Lung (tissue), 12 donors: ENCODE results near the gene THAP7. TPM values are rescaled to one million over a fixed set of nuclear protein-coding genes. Genes with fewer than 3 reads are reported as not detected.

Source experiments
- ATAC-seq: fragments of 200-7000 bp; cut with Tn5 transposase; one replicate; pipeline ENCODE4 v1.9.1; 2020; ENCODE audit warnings: moderate number of reproducible peaks; ENCODE audit not compliant: insufficient read depth, low FRiP score
- DNase-seq, 3 donors: peaks; one replicate each; pipeline ENCODE4 v3.0.0-alpha.2; 2013 to 2017
- H3K27ac ChIP-seq, 2 donors: one replicate each; pipeline ENCODE4 v1.5.1; 2013; ENCODE audit warnings: mild to moderate bottlenecking in 2 of 2, moderate library complexity in 2 of 2, control low read depth in 1 of 2, inconsistent platforms in 1 of 2, low read depth in 1 of 2, low read length in 1 of 2
- H3K27me3 ChIP-seq, 3 donors: one replicate each; pipeline ENCODE4 v1.5.1; 2013; ENCODE audit warnings: low read length in 2 of 3; ENCODE audit not compliant: control insufficient read depth in 3 of 3, insufficient read depth in 3 of 3
- H3K36me3 ChIP-seq, 4 donors: one replicate each; pipeline ENCODE4 v1.5.1; 2013; ENCODE audit warnings: low read length in 4 of 4, mild to moderate bottlenecking in 1 of 4, moderate library complexity in 1 of 4; ENCODE audit not compliant: control insufficient read depth in 4 of 4, insufficient read depth in 4 of 4
- H3K4me1 ChIP-seq, 5 donors: one replicate each; pipeline ENCODE4 v1.5.1; 2013; ENCODE audit warnings: low read length in 5 of 5, mild to moderate bottlenecking in 2 of 5, moderate library complexity in 1 of 5; ENCODE audit not compliant: control insufficient read depth in 5 of 5, insufficient read depth in 5 of 5
- H3K4me3 ChIP-seq: one replicate; pipeline ENCODE4 v1.5.1; 2013; ENCODE audit warnings: mild to moderate bottlenecking, control low read depth, moderate library complexity
- H3K9ac ChIP-seq, 2 donors: one replicate each; pipeline ENCODE4 v1.5.1; 2013; ENCODE audit warnings: low read length in 2 of 2, control low read depth in 1 of 2; ENCODE audit not compliant: insufficient read depth in 1 of 2
- H3K9me3 ChIP-seq, 4 donors: one replicate each; pipeline ENCODE4 v1.5.1; 2013; ENCODE audit warnings: low read length in 3 of 4, mild to moderate bottlenecking in 1 of 4, moderate library complexity in 1 of 4; ENCODE audit not compliant: control insufficient read depth in 4 of 4, insufficient read depth in 3 of 4
- CTCF ChIP-seq: IDR thresholded peaks from 2 replicates; pipeline ENCODE4 v1.5.1; 2012; ENCODE audit warnings: mild to moderate bottlenecking; ENCODE audit errors: control extremely low read depth, extremely low read depth
- WGBS, 2 donors: extraction: QIAGEN DNeasy Blood & Tissue Kit; methylation state at CpG; one replicate each; pipeline ENCODE4 v1.1.7; 2013; 5-methylcytosine and 5-hydroxymethylcytosine counted together
- polyA plus RNA-seq, 2 donors: library from polyadenylated mRNA; stranded (reverse); fragments of 200-250 nt; gene quantifications; one replicate each; pipeline ENCODE4 v1.2.1, GENCODE V29; 2013
- total RNA-seq, 2 donors: library from RNA; depleted of rRNA in 1 of 2; stranded (reverse); fragments of >200 nt in 1 of 2; gene quantifications; one replicate each; pipeline ENCODE4 v1.2.1, GENCODE V29; 2014 to 2021
- donor health status: control.
- donor health status: control.
- donor health status: Bipolar disorder and iron deficiency.
- donor health status: healthy.
- donor health status: DM: yes; HTN: yes; CAD: no.

The THAP7 gene
- total and polyA plus RNA-seq, 4 donors = 20.4 to 61.3 (median 27.6) TPM

DNA sequence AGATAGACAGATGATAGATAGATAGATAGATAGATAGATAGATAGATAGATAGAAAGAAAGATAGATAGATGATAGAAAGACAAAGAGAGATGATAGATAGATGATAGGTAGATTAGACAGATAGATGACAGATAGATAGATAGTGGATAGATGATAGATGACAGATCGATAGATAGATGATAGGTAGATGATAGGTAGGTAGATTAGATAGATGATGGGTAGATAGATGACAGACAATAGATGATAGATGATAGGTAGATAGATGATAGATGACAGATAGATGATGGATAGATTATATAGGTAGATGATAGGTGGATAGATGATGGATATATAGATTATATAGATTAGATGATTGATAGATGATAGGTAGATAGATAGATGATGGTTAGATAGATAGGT, 15.6 kb downstream of the THAP7 start:
- Histone ChIP-seq H3K36me3 (peaks cover 0 to 29% (median 5%) of the 10 kb centered on the region in 4 donors), H3K4me3 (no peak overlapping the region), H3K27ac (no peak overlapping the region), H3K9ac (no peak overlapping the region), H3K4me1 (peaks cover 0 to 14% (median 5%) of the 10 kb centered on the region in 5 donors), H3K27me3 (no peaks in the 10 kb centered on the region), H3K9me3 (no peaks in the 10 kb centered on the region)
- ATAC-seq = no peak
- no peak for TF ChIP-seq CTCF
- WGBS, 2 donors = 91 to 96% methylated on average over 1 of the region's 1 CpG
- no peak for DNase-seq

GRCh38 chr22:20985720-20986119, 16.2 kb downstream of the THAP7 start:
- peaks cover 0 to 26% (median 5%) of the 10 kb centered on the region in 4 donors for H3K36me3 ChIP-seq
- peaks cover 0 to 17% (median 10%) of the 10 kb centered on the region in 5 donors for H3K4me1 ChIP-seq
- WGBS, 2 donors = 96 to 97% methylated on average over 7 of the region's 7 CpGs
- ATAC-seq = no peak
- H3K27ac ChIP-seq = no peak overlapping the region
- TF ChIP-seq CTCF = no peak
- no peak overlapping the region for H3K4me3 ChIP-seq
- H3K9me3 ChIP-seq = no peaks in the 10 kb centered on the region
- no peaks in the 10 kb centered on the region for H3K27me3 ChIP-seq
- H3K9ac ChIP-seq = no peak overlapping the region
- no peak for DNase-seq

- Histone ChIP-seq H3K9me3 (peaks cover 0 to 2% (median 0%) of the 10 kb centered on the region in 4 donors), H3K27me3 (peaks cover 0 to 3% (median 0%) of the 10 kb centered on the region in 3 donors), H3K27ac (no peak overlapping the region), H3K9ac (peak overlapping the region; percentile 20 to 96), H3K4me1 (peaks cover 0 to 24% (median 10%) of the 10 kb centered on the region in 5 donors), H3K4me3 (peak overlapping the region; percentile 92), H3K36me3 (peaks cover 0 to 17% (median 5%) of the 10 kb centered on the region in 4 donors)
- DNase-seq (no peak), ATAC-seq (no peak)
- TF ChIP-seq CTCF = no peak
- WGBS, 2 donors = 75 to 77% methylated on average over 5 of the region's 5 CpGs
Measured at GRCh38 chr22:20983081-20983771, 18.7 kb downstream of the THAP7 start.
